HG02763 (cell line): ENCODE data around the gene LGR5.

ENCODE experiments used
- ATAC-seq: cut with Tn5 transposase; IDR thresholded peaks from one replicate; pipeline ENCODE4 v1.9.1; 2021; ENCODE audit warnings: mild to moderate bottlenecking, moderate library complexity; ENCODE audit not compliant: unreplicated experiment

The LGR5 gene

DNA sequence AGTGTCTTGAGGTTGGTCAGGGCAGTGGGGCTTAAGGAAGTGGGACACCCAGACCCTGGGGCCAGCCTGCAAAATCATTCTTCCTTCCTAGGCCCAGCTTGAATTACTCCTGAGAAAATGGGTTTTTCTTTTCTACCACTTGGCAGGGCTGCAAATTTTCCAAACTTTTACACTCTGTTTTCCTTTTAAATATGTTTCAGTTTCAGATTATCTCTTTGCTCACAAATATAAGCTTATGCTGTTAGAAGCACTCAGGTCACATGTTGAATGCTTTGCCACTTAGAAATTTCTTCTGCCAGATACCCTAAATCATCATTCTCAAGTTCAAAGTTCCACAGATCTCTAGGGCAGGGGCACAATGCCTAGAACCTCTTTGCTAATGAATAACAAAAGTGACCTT lies 2.9 kb upstream of the LGR5 start:
- ATAC-seq: no peak

DNA sequence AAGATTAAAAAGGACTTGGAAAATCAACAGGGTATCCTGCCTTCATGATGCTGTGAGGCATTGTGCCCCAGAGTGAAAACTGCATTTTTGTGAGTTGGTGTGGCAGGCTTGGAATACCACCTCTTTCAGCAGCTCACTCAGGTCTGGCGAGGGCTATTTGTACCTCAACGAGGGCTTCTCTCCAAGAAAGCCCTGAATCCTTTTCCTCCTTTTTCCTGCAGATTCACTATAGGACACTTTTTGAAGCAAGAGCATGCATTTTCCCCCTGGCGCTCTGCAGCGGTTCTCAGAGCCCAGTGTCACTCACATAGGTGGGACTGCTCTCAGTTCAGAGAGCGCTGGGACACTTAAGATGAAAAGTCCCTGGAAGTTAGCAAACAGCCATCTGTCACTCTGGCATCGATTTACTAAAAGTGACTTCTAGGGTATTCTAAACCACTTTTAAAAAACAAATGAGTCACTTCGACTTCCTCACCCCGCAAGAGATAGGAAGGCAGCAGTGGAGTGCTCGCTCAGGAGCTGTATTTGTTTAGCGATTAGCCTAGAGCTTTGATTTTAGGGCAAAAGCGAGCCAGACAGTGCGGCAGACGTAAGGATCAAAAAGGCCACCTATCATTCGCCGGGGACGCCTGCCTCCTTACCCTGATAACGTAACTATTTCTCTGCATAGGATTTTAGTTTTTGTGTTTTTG lies 782 bp upstream of the LGR5 start:
- ATAC-seq: no peak

DNA sequence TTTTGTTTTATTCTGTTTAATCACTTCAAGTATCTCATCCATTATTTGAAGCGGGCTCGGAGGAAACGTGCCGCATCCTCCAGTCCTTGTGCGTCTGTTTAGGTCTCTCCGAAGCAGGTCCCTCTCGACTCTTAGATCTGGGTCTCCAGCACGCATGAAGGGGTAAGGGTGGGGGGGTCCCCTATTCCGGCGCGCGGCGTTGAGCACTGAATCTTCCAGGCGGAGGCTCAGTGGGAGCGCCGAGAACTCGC lies 311 bp upstream of the LGR5 start:
- no peak for ATAC-seq

DNA sequence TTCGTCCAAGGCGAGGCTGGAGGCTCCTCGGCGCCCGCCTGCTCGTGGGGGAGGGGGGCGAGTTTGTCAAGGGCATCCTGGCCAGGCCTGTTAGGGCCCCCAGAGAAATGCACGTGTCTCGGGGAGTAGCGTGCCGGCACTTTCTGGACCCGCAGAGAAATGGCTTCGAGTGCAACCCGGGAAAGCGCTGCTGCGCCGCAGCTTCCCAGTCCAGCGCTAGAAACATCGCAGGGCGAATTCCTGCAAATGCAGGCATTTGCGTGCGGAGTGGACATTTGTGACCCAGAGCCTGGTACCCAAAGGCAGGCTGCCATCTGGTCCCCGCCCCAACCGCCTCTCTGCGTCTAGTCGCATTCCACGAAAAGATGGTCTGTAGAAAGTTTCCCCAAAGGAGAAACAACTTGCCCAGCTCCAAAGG lies 756 bp downstream of the LGR5 start:
- no peak for ATAC-seq

DNA sequence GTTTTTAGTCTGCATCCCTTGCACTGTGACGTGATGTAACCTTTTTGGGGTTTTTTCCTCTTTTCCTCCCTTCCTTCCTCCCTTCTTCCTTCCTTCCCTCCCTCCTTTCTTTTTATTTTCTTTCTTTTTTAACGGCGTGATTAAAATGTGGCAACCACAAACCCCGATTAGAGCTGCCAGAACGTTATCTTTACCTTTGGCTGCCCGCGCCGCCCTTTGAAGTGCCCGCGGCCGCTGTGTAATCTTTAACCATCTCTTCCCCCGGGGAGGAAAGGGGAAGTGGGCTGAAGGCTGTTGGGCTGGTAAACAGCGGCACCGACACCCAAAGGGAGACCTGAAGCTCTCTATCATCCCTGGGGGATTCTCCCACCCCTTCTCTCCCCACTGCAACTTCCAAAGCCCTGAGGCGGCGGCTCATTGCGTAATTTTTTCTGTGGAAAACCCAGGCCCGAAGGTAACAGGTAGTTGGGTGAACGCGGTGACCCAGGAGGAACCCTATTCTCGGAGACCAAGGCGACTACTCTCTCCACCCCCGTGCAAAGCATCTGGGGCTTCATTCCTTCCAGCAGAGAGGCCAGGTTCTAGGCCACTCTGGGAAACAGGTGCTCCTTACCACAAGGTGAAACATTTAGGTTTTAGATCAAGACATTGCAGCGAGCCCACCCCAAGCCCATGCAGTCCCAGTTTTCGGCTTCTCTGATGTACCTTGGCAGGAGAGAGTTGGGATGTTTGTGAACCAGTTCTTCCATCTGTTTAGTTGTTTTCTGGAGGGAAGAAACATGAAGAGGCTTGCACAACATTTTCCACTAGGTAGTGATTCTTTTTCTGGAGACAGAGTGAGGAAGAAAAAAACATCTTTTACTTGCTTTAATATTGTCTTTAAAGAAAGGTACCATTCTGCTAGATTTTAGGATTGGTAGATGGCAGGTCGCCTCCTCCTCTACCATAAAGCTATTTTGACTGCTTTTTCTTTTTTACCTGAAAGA lies 1.5 kb downstream of the LGR5 start:
- ATAC-seq: peak; percentile 49

DNA sequence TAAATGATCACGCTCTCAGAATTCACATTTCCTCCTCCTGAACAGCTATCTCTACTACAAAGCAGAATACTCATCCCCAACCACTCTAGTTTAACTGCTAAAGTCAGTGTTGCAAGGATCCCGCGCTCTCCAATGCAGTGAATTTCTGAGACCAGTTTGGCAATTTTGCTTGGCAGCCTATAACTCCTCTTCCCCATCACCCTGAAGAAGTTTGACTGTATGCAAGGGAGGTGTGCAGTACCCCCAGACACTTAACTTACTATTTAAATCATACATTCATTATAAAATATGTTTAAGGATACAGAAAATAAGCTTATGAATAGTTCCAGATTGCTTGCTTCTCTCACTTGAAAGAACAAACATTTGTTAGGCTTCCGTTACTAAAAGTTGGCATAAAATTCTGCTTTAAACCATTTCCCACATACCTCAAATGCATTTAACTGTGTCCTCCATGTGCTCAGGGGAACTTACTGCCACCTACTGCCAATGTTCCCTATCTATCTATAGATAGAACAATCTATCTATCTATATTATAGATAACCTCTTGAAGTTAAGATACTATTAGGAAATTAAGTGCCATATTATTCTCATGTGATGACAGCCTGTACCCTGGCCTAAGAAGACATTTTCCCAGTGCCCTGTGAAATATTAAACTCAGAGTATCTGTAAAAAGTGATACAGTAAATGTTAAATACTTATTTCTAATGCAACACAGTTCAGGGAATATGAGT lies 2.4 kb downstream of the LGR5 start:
- ATAC-seq: no peak

DNA sequence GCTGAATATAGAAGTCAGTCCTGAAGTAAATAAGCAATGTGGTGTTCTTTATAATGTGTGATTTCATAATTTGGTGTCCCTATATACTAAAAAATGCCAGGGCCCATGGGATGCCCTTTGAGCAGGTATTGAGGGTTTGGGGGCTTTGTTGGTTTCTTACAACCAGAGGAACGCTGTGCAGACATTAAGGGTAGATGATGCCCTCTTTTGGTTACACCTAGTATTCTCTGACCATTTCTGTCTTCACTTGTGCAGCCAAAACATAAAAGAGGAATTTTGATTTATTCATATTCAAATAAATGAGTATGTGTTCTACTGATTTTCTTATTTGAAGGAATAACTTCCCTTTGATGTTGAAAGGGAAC lies 3.0 kb downstream of the LGR5 start:
- no peak for ATAC-seq

DNA sequence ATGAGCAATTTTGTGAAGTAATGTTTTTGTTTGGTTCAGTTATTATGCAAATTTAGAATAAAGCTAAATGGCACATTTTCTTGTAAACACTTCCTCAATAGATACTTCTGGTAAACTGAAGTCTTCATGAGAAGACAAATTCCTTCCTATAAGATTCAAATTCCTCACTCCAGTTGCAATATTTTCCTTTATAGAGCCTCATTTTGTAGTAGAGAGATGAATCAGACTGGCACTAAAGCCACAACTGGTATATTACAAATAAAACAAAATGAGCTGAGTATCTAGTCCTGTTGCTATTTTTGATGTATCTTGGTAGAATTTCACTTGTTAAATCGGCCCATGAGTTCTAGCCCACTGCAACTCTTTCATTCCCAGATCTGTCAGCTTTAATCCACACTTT lies 5.5 kb downstream of the LGR5 start:
- ATAC-seq: no peak

DNA sequence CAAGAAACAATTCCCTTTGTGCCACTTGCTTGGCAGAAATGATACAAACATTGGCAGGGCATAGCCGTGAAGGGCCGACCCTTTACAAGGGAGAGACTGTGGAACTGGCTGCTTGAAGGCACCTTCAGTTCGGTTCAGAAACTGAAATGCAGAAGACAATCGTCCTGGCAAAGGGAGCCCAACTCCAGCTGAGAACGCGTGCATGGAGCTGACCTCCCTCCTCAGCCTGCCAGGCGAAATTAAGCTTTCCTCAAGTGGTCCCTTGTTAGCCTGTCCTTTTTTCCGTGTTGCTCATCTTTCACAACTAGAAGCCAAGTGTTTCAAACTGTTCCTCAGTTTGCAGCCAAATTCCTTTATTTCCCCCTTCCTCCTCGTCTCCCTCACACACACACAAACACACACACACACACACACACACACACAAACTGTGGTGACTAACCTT lies 8.1 kb downstream of the LGR5 start:
- ATAC-seq: no peak

DNA sequence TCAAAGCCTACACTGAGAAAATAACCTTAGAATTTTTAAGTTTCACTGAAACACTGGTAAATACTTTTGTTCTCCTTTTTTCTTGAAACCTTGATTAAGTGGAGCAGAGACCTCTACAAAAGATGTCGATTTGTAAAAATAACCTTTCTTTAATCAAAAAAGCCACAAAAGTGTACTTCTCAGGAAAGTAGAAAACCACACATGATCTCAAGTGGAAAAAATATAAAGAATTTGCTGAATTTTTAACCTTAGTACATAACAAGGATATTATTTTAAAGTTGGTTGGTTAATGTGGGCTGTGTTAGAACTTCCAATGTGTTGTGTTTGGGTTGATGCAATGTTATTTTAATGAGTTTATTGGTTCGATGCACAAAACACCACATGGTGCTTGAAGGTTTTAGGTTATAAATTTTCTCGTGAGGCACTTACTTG lies 8.6 kb downstream of the LGR5 start:
- ATAC-seq: no peak

DNA sequence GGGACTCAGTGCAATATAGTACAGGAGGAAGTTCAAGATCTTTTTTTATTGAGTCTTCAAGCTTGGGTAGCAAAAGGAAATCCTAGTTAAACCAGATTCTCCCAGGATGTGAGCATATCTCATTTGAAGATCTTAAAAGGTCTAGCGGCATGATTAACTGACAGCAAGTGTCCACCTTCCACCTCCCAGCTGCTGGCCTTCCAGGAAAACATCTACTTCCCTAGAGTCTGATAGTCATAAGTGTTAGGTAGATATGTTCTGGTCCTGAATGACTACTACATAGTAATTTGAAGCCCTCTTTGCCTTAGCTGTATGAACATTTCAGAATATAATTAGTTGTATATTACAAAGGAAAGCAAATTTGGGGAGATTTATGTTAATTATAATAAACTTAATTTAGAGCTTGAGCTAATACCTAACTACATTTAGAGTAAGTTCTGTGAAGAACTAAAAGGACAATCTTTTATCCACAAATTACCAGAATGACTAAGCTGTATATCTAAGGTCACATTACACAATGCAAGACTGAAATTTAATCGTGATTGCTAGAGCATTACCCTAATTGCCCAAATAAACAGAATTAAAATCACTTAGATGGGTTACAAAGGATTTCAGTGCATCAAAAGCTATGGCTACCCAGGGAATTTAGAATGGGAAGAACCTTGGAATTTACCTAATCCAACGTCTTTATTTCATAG lies 9.9 kb downstream of the LGR5 start:
- ATAC-seq: no peak

DNA sequence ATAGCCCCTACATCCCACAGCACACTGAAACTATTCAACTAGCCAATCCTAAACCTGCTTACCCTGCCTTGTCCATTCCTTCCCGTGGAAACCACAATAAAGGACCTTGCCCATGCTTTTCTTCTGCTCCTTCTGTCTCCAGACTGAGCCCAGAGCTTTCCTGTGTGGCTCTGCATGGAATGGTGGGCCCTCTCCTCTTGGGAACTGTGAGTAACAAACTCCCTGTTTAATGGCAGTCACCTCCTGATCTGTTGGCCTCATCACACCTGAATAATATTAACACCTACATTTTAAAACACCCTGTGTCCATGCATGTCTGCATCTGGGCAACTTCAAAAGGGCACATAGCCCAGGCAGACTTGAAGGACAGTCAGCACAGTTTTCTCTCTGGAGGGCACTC lies 12.4 kb downstream of the LGR5 start:
- no peak for ATAC-seq

DNA sequence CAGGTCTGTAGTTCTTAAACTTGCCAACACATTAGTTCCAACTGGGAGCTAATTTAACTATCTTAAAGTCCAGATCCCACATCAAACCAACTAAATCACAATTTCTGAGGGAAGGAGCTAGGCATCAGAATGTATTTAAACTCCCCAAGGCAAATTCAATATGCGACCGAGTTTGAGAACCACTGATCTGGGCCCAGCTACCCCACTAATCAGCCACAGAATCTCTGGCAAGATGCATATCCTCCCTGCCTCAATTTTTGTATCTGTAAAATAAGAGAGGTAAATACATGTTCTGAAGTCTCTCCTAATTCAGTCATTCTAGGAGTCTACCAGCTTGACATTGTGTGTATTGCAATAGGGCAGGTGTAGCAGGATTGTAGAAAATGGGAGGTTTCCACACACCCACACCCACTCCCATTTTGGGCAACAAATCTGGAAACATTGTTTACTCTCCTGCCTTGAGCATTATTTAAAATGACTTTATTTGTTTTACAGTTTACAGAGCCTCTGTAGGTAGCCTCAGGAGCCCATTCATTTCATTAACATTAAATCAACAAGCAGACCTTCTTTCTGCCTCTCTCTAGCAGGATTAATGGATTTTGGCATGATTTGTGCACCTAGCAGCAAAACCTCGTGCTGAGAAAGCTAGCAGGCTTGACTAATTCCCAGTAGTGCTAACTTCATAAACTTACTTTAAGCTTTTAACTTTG lies 15.6 kb downstream of the LGR5 start:
- no peak for ATAC-seq

DNA sequence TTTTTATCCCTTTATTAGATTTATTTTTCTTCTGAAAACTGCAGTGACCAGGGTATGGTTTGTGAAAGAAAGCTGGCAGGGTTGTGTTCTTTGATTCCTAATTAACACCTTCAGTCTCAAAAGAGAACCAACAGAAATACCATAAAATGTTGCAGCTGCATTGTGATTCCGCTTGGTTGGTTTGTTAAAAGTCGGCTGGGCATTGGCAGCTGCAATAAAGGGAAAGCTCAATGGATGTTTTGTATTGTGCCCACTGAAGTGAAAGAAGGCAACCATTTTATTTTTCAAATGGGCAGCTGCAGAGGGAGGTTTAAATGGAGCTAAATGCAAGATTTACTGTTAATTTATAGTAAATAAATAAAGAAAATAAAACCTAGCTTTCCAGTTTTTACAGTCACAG lies 16.7 kb downstream of the LGR5 start:
- ATAC-seq: no peak

DNA sequence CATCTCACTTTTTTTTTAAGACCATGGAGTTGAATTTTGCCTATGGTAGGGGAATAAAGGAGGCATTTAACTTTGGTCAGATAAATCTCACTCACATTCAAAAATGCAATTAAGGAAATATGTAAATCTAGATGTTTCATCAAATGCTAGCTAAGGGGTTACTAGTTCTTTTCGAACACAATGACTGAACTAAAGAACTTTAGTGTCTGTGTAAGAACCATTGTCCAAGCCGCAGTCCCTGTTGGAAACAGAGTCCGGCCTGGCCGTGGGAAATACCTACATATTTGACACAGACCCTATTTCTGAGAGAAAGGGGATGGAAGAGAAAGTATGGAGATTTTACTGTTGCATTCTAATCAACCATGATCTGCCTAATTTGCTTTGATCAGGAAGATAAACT lies 17.4 kb downstream of the LGR5 start:
- ATAC-seq: no peak

DNA sequence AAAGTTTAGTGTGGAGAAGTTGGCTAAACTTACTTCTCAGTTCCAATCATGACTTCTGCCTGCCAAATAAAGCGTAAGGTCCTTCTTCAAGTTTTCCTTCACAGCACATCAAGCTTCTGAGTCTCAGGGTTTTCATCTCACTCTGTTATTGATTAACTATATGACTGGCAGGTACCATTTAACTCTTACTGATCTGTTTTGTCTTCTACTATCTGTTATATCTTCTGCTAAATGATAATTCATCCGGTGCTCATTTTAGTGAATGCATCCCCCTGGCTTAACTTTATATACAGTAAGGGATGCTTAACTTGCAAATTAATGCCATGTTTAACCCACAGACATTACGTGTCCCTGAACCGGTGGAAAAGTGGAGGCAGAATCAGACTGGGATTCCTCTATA lies 20.7 kb downstream of the LGR5 start:
- no peak for ATAC-seq

DNA sequence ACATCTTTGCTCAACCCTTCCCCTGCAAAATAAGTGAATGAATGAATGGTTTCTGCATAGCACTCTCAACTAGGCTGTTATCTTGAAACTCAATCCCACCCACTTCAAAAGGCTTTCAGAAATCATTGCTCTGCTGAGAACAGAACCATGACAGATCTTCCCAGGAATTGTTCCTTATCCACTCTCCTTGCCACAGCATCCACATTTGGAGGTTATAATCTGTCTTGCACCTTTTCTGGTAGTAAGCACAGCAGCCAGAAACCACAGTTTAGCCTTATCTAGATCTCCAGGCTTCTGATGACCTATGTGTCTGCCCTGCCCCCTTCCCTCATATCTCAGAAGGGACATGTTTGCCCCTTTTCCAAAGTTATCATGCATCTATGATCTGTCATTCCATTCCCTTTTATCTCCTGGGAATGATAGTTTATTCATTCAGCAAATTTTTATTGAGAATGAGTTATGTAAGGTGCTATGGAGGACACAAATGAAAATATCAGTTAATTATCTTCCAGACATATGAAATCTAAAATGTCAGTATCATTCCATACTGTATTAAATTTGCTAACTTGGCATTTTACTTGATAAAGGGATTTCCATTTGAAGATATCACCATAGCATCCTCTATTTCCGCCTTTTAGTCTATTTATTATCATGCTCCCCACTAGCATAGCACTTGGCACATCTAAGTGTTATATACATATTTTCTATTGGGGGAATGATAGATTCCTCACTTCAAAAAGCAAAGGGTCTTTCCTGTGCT lies 21.4 kb downstream of the LGR5 start:
- no peak for ATAC-seq

DNA sequence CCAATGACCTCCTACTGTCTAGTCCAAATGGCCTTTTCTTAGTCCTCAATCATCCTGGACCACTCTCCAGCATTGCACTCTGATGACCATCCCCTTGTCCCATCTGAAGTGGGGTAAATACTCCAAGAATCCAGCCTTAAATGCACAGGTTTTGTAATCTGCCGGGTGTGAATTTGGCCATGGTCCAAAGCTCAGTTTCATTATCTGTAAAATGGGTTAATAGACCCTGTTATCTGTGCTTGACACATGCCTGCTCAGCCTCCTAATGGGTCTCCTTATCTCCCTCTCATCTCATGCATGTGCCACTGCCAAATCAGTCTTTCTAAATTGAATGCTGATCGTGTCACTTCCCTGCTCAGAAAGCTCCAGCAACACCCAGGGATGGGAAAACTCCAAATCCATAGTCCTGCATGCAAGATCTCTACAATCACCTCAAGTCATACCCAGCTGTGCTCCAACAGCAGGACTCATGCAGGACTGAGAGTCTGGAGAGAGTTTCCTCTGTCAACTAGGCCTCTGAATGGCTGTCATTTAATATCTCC lies 22.3 kb downstream of the LGR5 start:
- ATAC-seq: no peak

DNA sequence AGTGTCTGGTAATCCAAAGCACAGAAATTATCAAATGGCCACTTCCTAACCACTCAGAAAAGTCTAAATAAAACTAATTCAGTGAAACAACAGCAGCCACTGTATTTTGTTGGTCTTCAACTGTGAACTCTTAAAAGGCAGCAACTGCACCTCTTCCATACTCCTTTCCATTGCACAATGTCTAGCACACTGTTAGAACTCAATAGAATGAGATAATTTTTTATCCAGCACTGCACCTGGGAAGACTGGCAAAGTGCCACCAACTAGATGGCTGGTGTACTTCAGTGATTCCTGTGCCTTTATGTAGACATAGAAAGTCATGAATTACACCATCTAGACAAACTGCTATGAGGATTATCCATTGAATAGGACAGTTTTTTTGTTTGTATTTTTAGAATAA lies 26.2 kb downstream of the LGR5 start:
- no peak for ATAC-seq
